Endothelial cell of umbilical vein (primary cell): ENCODE results near the gene THEM5. TPM values are rescaled to one million over a fixed set of nuclear protein-coding genes. Genes with fewer than 3 reads are reported as not detected.
A peak's percentile ranks its signal among the peaks of the same experiment; 100 is the strongest.

Experiments used
- BruUV-seq: library from RNA; stranded (reverse); fragments of 400-500 nt; replicated peaks from 2 replicates; lab custom pipeline; 2021; lab: Mats Ljungman, UMichigan
- CTCF ChIA-PET: fragments of 300-600, 350-600 bp; sonication (Branson Sonifier 250); formaldehyde crosslinking; loops from one replicate; lab custom pipeline; 2021; ENCODE audit warnings: antibody characterized with exemption, inconsistent platforms; lab: Charles Lee
- POLR2A ChIA-PET: fragments of 300-600, 350-600 bp; sonication (Branson Sonifier 250); formaldehyde crosslinking; loops from one replicate; lab custom pipeline; 2021; ENCODE audit warnings: antibody characterized with exemption, inconsistent platforms; lab: Charles Lee
- DNase-seq: peaks from one replicate; pipeline ENCODE4 v3.0.0-alpha.2; 2011; ENCODE audit warnings: low read depth, low spot score
- FAIRE-seq: peaks from 2 replicates; lab custom pipeline; 2011; peaks lifted over from hg19 to GRCh38; lab: Jason Lieb, UNC
- H2AFZ ChIP-seq: 2 replicates; pipeline ENCODE4 v1.6.0; 2012; ENCODE audit warnings: low read depth, low read length, control low read depth, inconsistent platforms
- H3K27ac ChIP-seq: 2 replicates; pipeline ENCODE4 v1.5.1; 2011; ENCODE audit warnings: low read depth, mild to moderate bottlenecking, control low read depth, low read length, moderate library complexity; ENCODE audit not compliant: insufficient read depth
- H3K27me3 ChIP-seq, 2 experiments: 2 replicates each; pipeline versions ENCODE4 v1.6.0 to v1.6.1; 2011; ENCODE audit warnings: low read length in 2 of 2, mixed read lengths in 1 of 2; ENCODE audit not compliant: control insufficient read depth in 2 of 2, insufficient read depth in 2 of 2
- H3K36me3 ChIP-seq, 2 experiments: 2 replicates in 1 of 2; 3 replicates in 1 of 2; pipeline ENCODE4 v1.5.1; 2011; ENCODE audit warnings: low read length in 2 of 2, mild to moderate bottlenecking in 1 of 2, moderate library complexity in 1 of 2; ENCODE audit not compliant: control insufficient read depth in 2 of 2, insufficient read depth in 2 of 2; ENCODE audit errors: extremely low read depth in 1 of 2
- H3K4me1 ChIP-seq: 3 replicates; pipeline ENCODE4 v1.5.1; 2011; ENCODE audit warnings: mild to moderate bottlenecking, low read length; ENCODE audit not compliant: control insufficient read depth, insufficient read depth; ENCODE audit errors: extremely low read depth
- H3K4me2 ChIP-seq: 2 replicates; pipeline ENCODE4 v1.6.1; 2011; ENCODE audit warnings: low read length, control low read depth, mixed read lengths; ENCODE audit not compliant: insufficient read depth
- H3K4me3 ChIP-seq, 3 experiments: fragments of 200-600 bp in 1 of 3; sonication (generic), shearing (Covaris generic) in 1 of 3; replicated peaks in 1 of 3; 2 replicates each; pipeline ENCODE4 v1.5.1; 2011 to 2016; ENCODE audit warnings: control low read depth in 3 of 3, low read length in 3 of 3, mild to moderate bottlenecking in 2 of 3, inconsistent platforms in 1 of 3, low read depth in 1 of 3, moderate library complexity in 1 of 3; ENCODE audit not compliant: insufficient read depth in 1 of 3
- H3K79me2 ChIP-seq: 2 replicates; pipeline ENCODE4 v1.6.0; 2012; ENCODE audit warnings: low read length, inconsistent platforms; ENCODE audit not compliant: control insufficient read depth, insufficient read depth
- H3K9ac ChIP-seq: replicated peaks from 2 replicates; pipeline ENCODE3; 2011; ENCODE audit warnings: low read length, control low read depth; ENCODE audit not compliant: insufficient read depth; ENCODE audit errors: extremely low read depth
- H3K9me1 ChIP-seq: replicated peaks from 3 replicates; pipeline ENCODE4 v1.6.0; 2011; ENCODE audit warnings: mild to moderate bottlenecking, low read length; ENCODE audit not compliant: control insufficient read depth, insufficient read depth; ENCODE audit errors: extremely low read depth
- H3K9me3 ChIP-seq: replicated peaks from 2 replicates; pipeline ENCODE4 v1.5.1; 2012; ENCODE audit warnings: low read length, inconsistent platforms; ENCODE audit not compliant: control insufficient read depth, insufficient read depth
- H4K20me1 ChIP-seq: replicated peaks from 2 replicates; pipeline ENCODE3; 2011; ENCODE audit warnings: mild to moderate bottlenecking, low read length; ENCODE audit not compliant: control insufficient read depth, insufficient read depth; ENCODE audit errors: extremely low read depth
- EZH2 ChIP-seq: IDR thresholded peaks from 2 replicates; pipeline ENCODE4 v1.6.1; 2012; ENCODE audit warnings: borderline replicate concordance, low read depth, mild to moderate bottlenecking, moderate library complexity, low read length, inconsistent platforms; ENCODE audit not compliant: severe bottlenecking
- FOS ChIP-seq: IDR thresholded peaks from 2 replicates; pipeline ENCODE4 v1.6.1; 2011; ENCODE audit warnings: mild to moderate bottlenecking, low read length, moderate library complexity, borderline replicate concordance; ENCODE audit not compliant: insufficient read depth
- GATA2 ChIP-seq: IDR thresholded peaks from 2 replicates; pipeline ENCODE4 v1.7.0; 2011; ENCODE audit warnings: low read depth, mild to moderate bottlenecking, moderate library complexity, mixed read lengths, low read length; ENCODE audit not compliant: insufficient read length, insufficient read depth
- JUN ChIP-seq: IDR thresholded peaks from 2 replicates; pipeline ENCODE4 v1.6.1; 2011; ENCODE audit warnings: borderline replicate concordance, low read depth; ENCODE audit not compliant: insufficient read length, insufficient read depth
- MAX ChIP-seq: IDR thresholded peaks from 2 replicates; pipeline ENCODE4 v1.6.1; 2011; ENCODE audit not compliant: insufficient read depth, insufficient read length
- POLR2A ChIP-seq: IDR thresholded peaks from 2 replicates; pipeline ENCODE4 v1.6.1; 2012; ENCODE audit warnings: low read depth, mild to moderate bottlenecking, control low read depth, low read length
- dilution Hi-C: fragments of 300-500 bp; cut with MboI; formaldehyde crosslinking; loops from one replicate; pipeline ENCODE4 v1.15.0; 2019; ENCODE audit warnings: low sequenced_read_pairs; ENCODE audit not compliant: extremely low pct_ligation_motif_present
- intact Hi-C: fragments of 100-400 bp; cut with micrococcal nuclease; formaldehyde crosslinking; loops from one replicate; pipeline ENCODE4 v1.10.0; 2022
- polyA plus RNA-seq, 4 experiments: library from polyadenylated mRNA; depleted of rRNA in 3 of 4; stranded (reverse) in 3 of 4; unstranded in 1 of 4; fragments of >200 nt; gene quantifications; 2 replicates each; pipeline versions ENCODE4 v1.2.1 to v1.2.3, GENCODE V29; 2011 to 2012; ENCODE audit warnings: missing spikeins in 1 of 4
- total RNA-seq: library from RNA; stranded (reverse); gene quantifications from 2 replicates; pipeline ENCODE4 v1.2.3, GENCODE V29; 2021
- TF ChIP-seq, protein P1 (sequence below), 2 donors: IDR thresholded peaks; 1 replicate in 1 of 2; 2 replicates in 1 of 2; pipeline ENCODE4 v1.5.1; 2011; ENCODE audit warnings: low read length in 2 of 2, mild to moderate bottlenecking in 2 of 2, moderate library complexity in 2 of 2, control low read depth in 1 of 2, inconsistent platforms in 1 of 2, low read depth in 1 of 2; ENCODE audit not compliant: insufficient read depth in 1 of 2; ENCODE audit errors: extremely low read depth in 1 of 2

The THEM5 gene
- total and polyA plus RNA-seq, 2 donors (not counting 3 experiments of a cell fraction or from before 2014, with no cell fraction given) = not detected

DNA sequence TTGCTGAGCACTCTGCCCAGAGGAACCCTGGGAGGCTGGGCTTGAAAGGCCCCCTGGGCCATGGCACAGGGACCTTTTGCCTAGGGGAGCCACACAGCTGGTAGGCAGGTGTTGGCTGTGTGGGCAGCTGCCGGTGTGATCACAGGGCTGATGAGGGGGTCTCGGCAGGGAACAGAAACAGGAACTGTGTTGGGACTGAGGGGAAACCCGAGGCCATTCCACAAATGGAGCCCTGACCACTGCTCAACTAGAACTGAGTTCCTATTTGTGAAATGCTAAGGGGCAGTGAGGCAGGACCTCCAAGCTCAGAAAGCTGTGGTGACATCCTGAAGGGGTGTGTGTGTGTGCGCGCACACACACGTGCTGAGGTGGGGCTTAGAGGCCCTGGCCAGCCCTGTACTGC is 6.4 kb upstream of the THEM5 start:
- intact Hi-C loops = no loop called here
- FAIRE-seq = no peak
- ChIA-PET CTCF (interaction anchor here (1.3 to 3.9 kb wide), 5 partner anchors 11 to 28 kb away, joined by 3 to 22 read pairs (median 4); no protein-coding TSS in a partner anchor), POLR2A (no interaction called here)
- dilution Hi-C loops = no loop called here
- Histone ChIP-seq H3K9me3 (no peaks in the 10 kb centered on the region), H3K4me3 (no peak overlapping the region), H3K9me1 (no peaks in the 10 kb centered on the region), H2AFZ (no peak overlapping the region), H4K20me1 (no peaks in the 10 kb centered on the region), H3K36me3 (no peaks in the 10 kb centered on the region), H3K4me2 (no peak overlapping the region), H3K9ac (no peak overlapping the region), H3K4me1 (peaks cover 7% of the 10 kb centered on the region), H3K27me3 (no peaks in the 10 kb centered on the region), H3K79me2 (no peaks in the 10 kb centered on the region), H3K27ac (no peak overlapping the region)
- DNase-seq = no peak
- TF ChIP-seq POLR2A (no peak), EZH2 (no peak)
- BruUV-seq = no TSS peak

DNA sequence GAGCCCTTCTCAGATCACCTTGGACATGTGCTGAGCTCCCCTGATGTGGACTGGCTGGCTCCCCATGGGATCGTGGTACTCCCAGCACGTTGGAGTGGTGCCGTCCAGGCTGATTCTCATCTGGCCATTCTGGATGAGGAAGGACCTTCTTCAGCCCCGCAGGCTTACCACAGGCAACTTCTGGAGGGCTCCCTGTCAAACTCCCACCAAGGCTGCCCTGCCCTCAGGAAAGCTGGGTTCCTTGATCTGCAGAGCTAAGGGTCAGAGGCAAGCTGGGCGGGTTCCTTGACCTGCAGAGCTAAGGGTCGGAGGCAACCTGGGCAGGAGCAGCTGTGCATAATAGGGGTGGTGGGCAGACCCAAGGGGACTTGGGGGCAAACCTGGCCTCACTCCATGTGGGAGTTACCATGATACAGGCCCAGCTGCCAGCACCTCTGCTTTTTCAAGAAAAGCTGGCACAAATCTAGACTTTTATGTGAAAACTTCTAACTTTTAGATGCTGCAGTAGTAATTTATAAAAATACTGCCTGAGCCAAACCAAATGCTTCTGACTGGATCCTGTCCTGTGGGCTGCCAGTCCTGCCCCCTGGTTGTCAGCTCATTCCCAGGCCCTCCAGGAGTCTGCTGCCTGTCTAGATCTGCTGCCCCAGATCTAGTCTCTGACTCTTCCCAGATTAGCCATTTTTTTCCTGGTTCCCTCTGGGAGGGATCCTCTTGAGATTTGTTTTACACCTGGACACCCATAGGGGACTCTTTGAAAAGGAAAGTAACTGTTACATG is 5.6 kb upstream of the THEM5 start:
- Histone ChIP-seq H3K4me1 (peaks cover 7% of the 10 kb centered on the region), H3K27me3 (no peaks in the 10 kb centered on the region), H3K9ac (no peak overlapping the region), H4K20me1 (no peaks in the 10 kb centered on the region), H3K27ac (no peak overlapping the region), H3K79me2 (no peaks in the 10 kb centered on the region), H3K36me3 (no peaks in the 10 kb centered on the region), H3K4me3 (no peak overlapping the region), H3K9me1 (no peaks in the 10 kb centered on the region), H3K4me2 (no peak overlapping the region), H3K9me3 (no peaks in the 10 kb centered on the region), H2AFZ (peak overlapping the region; percentile 0)
- ChIA-PET CTCF (interaction anchor here (1.3 to 3.9 kb wide), 7 partner anchors 9 to 29 kb away, joined by 3 to 22 read pairs (median 4); no protein-coding TSS in a partner anchor), POLR2A (no interaction called here)
- dilution Hi-C loops (no loop called here), intact Hi-C loops (no loop called here)
- FAIRE-seq (no peak), DNase-seq (no peak)
- BruUV-seq = no TSS peak
- TF ChIP-seq, protein P1, sequence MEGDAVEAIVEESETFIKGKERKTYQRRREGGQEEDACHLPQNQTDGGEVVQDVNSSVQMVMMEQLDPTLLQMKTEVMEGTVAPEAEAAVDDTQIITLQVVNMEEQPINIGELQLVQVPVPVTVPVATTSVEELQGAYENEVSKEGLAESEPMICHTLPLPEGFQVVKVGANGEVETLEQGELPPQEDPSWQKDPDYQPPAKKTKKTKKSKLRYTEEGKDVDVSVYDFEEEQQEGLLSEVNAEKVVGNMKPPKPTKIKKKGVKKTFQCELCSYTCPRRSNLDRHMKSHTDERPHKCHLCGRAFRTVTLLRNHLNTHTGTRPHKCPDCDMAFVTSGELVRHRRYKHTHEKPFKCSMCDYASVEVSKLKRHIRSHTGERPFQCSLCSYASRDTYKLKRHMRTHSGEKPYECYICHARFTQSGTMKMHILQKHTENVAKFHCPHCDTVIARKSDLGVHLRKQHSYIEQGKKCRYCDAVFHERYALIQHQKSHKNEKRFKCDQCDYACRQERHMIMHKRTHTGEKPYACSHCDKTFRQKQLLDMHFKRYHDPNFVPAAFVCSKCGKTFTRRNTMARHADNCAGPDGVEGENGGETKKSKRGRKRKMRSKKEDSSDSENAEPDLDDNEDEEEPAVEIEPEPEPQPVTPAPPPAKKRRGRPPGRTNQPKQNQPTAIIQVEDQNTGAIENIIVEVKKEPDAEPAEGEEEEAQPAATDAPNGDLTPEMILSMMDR (IDR thresholded peaks at IDR 0.05; ENCODE audit: extremely low read depth in 1 of 2, insufficient read depth in 1 of 2, low read depth in 1 of 2, low read length in 2 of 2) = no peak
- no peak for TF ChIP-seq MAX
- TF ChIP-seq FOS = no peak
- no peak for TF ChIP-seq POLR2A
- no peak for TF ChIP-seq JUN
- no peak for TF ChIP-seq GATA2
